HL-60 (cell line): Measurements from ENCODE around the gene TANC1.

Source experiments
- DNase-seq, 2 experiments: peaks; one replicate each; pipeline ENCODE4 v3.0.0-alpha.2; 2010 to 2020; ENCODE audit warnings: low read depth in 1 of 2, low spot score in 1 of 2
- H3K27ac ChIP-seq: fragments of 250-450 bp; sonication (Bioruptor Pico); replicated peaks from 2 replicates; pipeline ENCODE4 v1.5.1; 2020; ENCODE audit warnings: mild to moderate bottlenecking, moderate library complexity
- H3K27me3 ChIP-seq: fragments of 250-450 bp; sonication (Bioruptor Pico); 2 replicates; pipeline ENCODE4 v1.5.1; 2021; ENCODE audit warnings: mild to moderate bottlenecking, moderate library complexity; ENCODE audit not compliant: insufficient read depth, poor library complexity, severe bottlenecking
- H3K4me3 ChIP-seq: replicated peaks from 2 replicates; pipeline ENCODE4 v1.5.1; 2011; ENCODE audit warnings: mild to moderate bottlenecking, control low read depth, low read length; ENCODE audit not compliant: insufficient read depth
- CTCF ChIP-seq: IDR thresholded peaks from one replicate; pipeline ENCODE4 v1.5.1; 2011; ENCODE audit warnings: low read length, control low read depth, inconsistent platforms; ENCODE audit not compliant: insufficient read depth
- GABPA ChIP-seq: IDR thresholded peaks from 2 replicates; pipeline ENCODE4 v1.6.1; 2012; ENCODE audit warnings: low read depth
- POLR2AphosphoS5 ChIP-seq: IDR thresholded peaks from 2 replicates; pipeline ENCODE4 v1.6.1; 2012; ENCODE audit warnings: low read depth
- REST ChIP-seq: IDR thresholded peaks from 2 replicates; pipeline ENCODE4 v1.6.1; 2012; ENCODE audit warnings: low read depth; ENCODE audit not compliant: insufficient replicate concordance
- SPI1 ChIP-seq: IDR thresholded peaks from 2 replicates; pipeline ENCODE4 v1.6.1; 2012; ENCODE audit warnings: low read depth, mild to moderate bottlenecking, borderline replicate concordance

The TANC1 gene

GRCh38 chr2:158973116-158973956 is 4.9 kb downstream of the TANC1 start:
- no peak for DNase-seq

GRCh38 chr2:158975271-158975921 is 7.0 kb downstream of the TANC1 start:
- peaks cover 25% of the 10 kb centered on the region for H3K27me3 ChIP-seq
- DNase-seq, result no peak
- TF ChIP-seq CTCF (no peak), GABPA (no peak), REST (no peak), POLR2AphosphoS5 (no peak), SPI1 (no peak)

More at GRCh38 chr2:158973116-158973956, 4.9 kb downstream of the TANC1 start:
- no peak for TF ChIP-seq POLR2AphosphoS5
- TF ChIP-seq SPI1, result no peak
- TF ChIP-seq GABPA, result no peak
- TF ChIP-seq CTCF, result no peak
- no peak for TF ChIP-seq REST
- no peak overlapping the region for H3K27ac ChIP-seq
- peaks cover 41% of the 10 kb centered on the region for H3K27me3 ChIP-seq
- no peak overlapping the region for H3K4me3 ChIP-seq

GRCh38 chr2:158979772-158980171 is 11.3 kb downstream of the TANC1 start:
- Histone ChIP-seq H3K27ac (no peak overlapping the region), H3K27me3 (peaks cover 2% of the 10 kb centered on the region), H3K4me3 (no peak overlapping the region)
- DNase-seq, result no peak
- TF ChIP-seq CTCF (no peak), POLR2AphosphoS5 (no peak), REST (no peak), GABPA (no peak), SPI1 (no peak)

More at GRCh38 chr2:158975271-158975921, 7.0 kb downstream of the TANC1 start:
- Histone ChIP-seq H3K4me3 (no peak overlapping the region), H3K27ac (no peak overlapping the region)
